H1 (cell line): Measurements from ENCODE around the gene SH2D5. TPM values are rescaled to one million over a fixed set of nuclear protein-coding genes. Genes with fewer than 3 reads are reported as not detected.

Experiments
- CTCF ChIA-PET: fragments of 300-600 bp; sonication (Branson Sonifier 250); formaldehyde crosslinking; loops from one replicate; lab custom pipeline; 2021; ENCODE audit not compliant: partially characterized antibody; lab: Charles Lee
- POLR2A ChIA-PET: fragments of 300-600 bp; sonication (Branson Sonifier 250); formaldehyde crosslinking; loops from one replicate; lab custom pipeline; 2021; ENCODE audit warnings: inconsistent platforms; ENCODE audit not compliant: partially characterized antibody; lab: Charles Lee
- DNase-seq, 2 experiments: peaks; one replicate each; pipeline versions ENCODE4 v3.0.0 to v3.0.0-alpha.2; 2010 to 2022; ENCODE audit warnings: low spot score in 2 of 2, low read depth in 1 of 2, mixed read lengths in 1 of 2
- FAIRE-seq: peaks from 2 replicates; lab custom pipeline; 2011; peaks lifted over from hg19 to GRCh38; lab: Jason Lieb, UNC
- H2AFZ ChIP-seq: 2 replicates; pipeline ENCODE4 v1.8.1; 2012; ENCODE audit warnings: low read length, inconsistent platforms
- H2AK5ac ChIP-seq: 2 replicates; pipeline ENCODE4 v1.6.1; 2013; ENCODE audit warnings: low read depth, low read length
- H2BK120ac ChIP-seq: replicated peaks from 2 replicates; pipeline ENCODE3; 2013; ENCODE audit warnings: low read depth, low read length, inconsistent platforms
- H2BK12ac ChIP-seq: 2 replicates; pipeline ENCODE4 v1.6.1; 2013; ENCODE audit warnings: low read depth, low read length
- H2BK15ac ChIP-seq: 2 replicates; pipeline ENCODE4 v1.6.1; 2013; ENCODE audit warnings: low read length
- H2BK20ac ChIP-seq: 2 replicates; pipeline ENCODE4 v1.6.1; 2013; ENCODE audit warnings: low read length
- H2BK5ac ChIP-seq: 2 replicates; pipeline ENCODE4 v1.6.1; 2013; ENCODE audit warnings: low read depth, low read length
- H3K14ac ChIP-seq: 2 replicates; pipeline ENCODE4 v1.6.1; 2013; ENCODE audit warnings: inconsistent platforms; ENCODE audit not compliant: insufficient read length
- H3K18ac ChIP-seq: 2 replicates; pipeline ENCODE4 v1.6.1; 2013; ENCODE audit warnings: low read length; ENCODE audit errors: extremely low read depth
- H3K23ac ChIP-seq: 2 replicates; pipeline ENCODE4 v1.6.1; 2013; ENCODE audit warnings: inconsistent platforms; ENCODE audit not compliant: insufficient read length
- H3K23me2 ChIP-seq: 2 replicates; pipeline ENCODE4 v1.6.1; 2013; ENCODE audit warnings: low read depth, low read length
- H3K27ac ChIP-seq: 2 replicates; pipeline ENCODE4 v1.6.1; 2011; ENCODE audit warnings: low read depth, low read length, inconsistent platforms
- H3K27me3 ChIP-seq, 4 experiments: replicated peaks in 1 of 4; 1 replicate in 1 of 4; 2 replicates in 3 of 4; pipeline versions ENCODE4 v1.6.1 to v1.8.1; 2011 to 2013; ENCODE audit warnings: low read length in 3 of 4, mild to moderate bottlenecking in 3 of 4, inconsistent platforms in 2 of 4, mixed read lengths in 2 of 4, moderate library complexity in 1 of 4; ENCODE audit not compliant: control insufficient read depth in 3 of 4, insufficient read depth in 3 of 4; ENCODE audit errors: extremely low read depth in 1 of 4
- H3K36me3 ChIP-seq, 4 experiments: 2 replicates each; pipeline versions ENCODE4 v1.6.1 to v1.8.1; 2011 to 2013; ENCODE audit warnings: mild to moderate bottlenecking in 4 of 4, low read length in 3 of 4, moderate library complexity in 2 of 4, control low read depth in 1 of 4, inconsistent platforms in 1 of 4; ENCODE audit not compliant: insufficient read depth in 4 of 4, control insufficient read depth in 2 of 4
- H3K4ac ChIP-seq: replicated peaks from 2 replicates; pipeline ENCODE3; 2013; ENCODE audit warnings: low read length, low read depth, mixed read lengths, inconsistent platforms; ENCODE audit not compliant: insufficient read length
- H3K4me1 ChIP-seq, 4 experiments: replicated peaks in 1 of 4; 1 replicate in 1 of 4; 2 replicates in 3 of 4; pipeline versions ENCODE4 v1.6.1 to v1.8.1; 2011 to 2013; ENCODE audit warnings: low read length in 3 of 4, inconsistent platforms in 2 of 4, mixed read lengths in 1 of 4; ENCODE audit not compliant: insufficient read depth in 4 of 4, control insufficient read depth in 3 of 4
- H3K4me2 ChIP-seq, 2 experiments: 2 replicates each; pipeline versions ENCODE4 v1.6.1 to v1.8.1; 2011 to 2013; ENCODE audit warnings: low read depth in 2 of 2, low read length in 2 of 2, control low read depth in 1 of 2, inconsistent platforms in 1 of 2, mild to moderate bottlenecking in 1 of 2; ENCODE audit not compliant: insufficient read depth in 1 of 2
- H3K4me3 ChIP-seq, 4 experiments: fragments of 200-600, 300-600 bp in 1 of 4; sonication (generic), shearing (Covaris generic), sonication (Bioruptor Twin) in 1 of 4; 2 replicates each; pipeline versions ENCODE4 v1.5.1 to v1.8.1; 2011 to 2016; ENCODE audit warnings: low read length in 4 of 4, low read depth in 3 of 4, control low read depth in 2 of 4, inconsistent platforms in 2 of 4, mild to moderate bottlenecking in 2 of 4, mixed read lengths in 1 of 4, moderate library complexity in 1 of 4; ENCODE audit not compliant: insufficient read depth in 2 of 4; ENCODE audit errors: extremely low read depth in 1 of 4
- H3K56ac ChIP-seq: replicated peaks from 2 replicates; pipeline ENCODE3; 2013; ENCODE audit warnings: low read depth, mild to moderate bottlenecking, mixed read lengths, low read length, inconsistent platforms; ENCODE audit not compliant: insufficient read length
- H3K79me1 ChIP-seq: 2 replicates; pipeline ENCODE4 v1.6.1; 2013; ENCODE audit warnings: low read depth, low read length, control low read depth
- H3K79me2 ChIP-seq, 2 experiments: 2 replicates each; pipeline versions ENCODE4 v1.6.1 to v1.8.1; 2012 to 2013; ENCODE audit warnings: low read length in 2 of 2, mild to moderate bottlenecking in 2 of 2, inconsistent platforms in 1 of 2; ENCODE audit not compliant: insufficient read depth in 2 of 2, control insufficient read depth in 1 of 2
- H3K9ac ChIP-seq, 4 experiments: replicated peaks in 1 of 4; 1 replicate in 1 of 4; 2 replicates in 3 of 4; pipeline versions ENCODE4 v1.6.1 to v1.8.1; 2011 to 2013; ENCODE audit warnings: low read depth in 3 of 4, low read length in 3 of 4, control low read depth in 2 of 4, mild to moderate bottlenecking in 2 of 4, moderate library complexity in 2 of 4, inconsistent platforms in 1 of 4; ENCODE audit errors: extremely low read depth in 1 of 4
- H3K9me3 ChIP-seq, 2 experiments: 2 replicates each; pipeline versions ENCODE4 v1.6.1 to v1.8.1; 2012 to 2013; ENCODE audit warnings: mild to moderate bottlenecking in 2 of 2, moderate library complexity in 2 of 2, control low read depth in 1 of 2, inconsistent platforms in 1 of 2, low read depth in 1 of 2, low read length in 1 of 2, mixed read lengths in 1 of 2; ENCODE audit not compliant: insufficient read depth in 2 of 2
- H4K20me1 ChIP-seq, 2 experiments: replicated peaks in 1 of 2; 2 replicates each; pipeline versions ENCODE3 to v1.8.1; 2011 to 2013; ENCODE audit warnings: inconsistent platforms in 2 of 2, low read length in 2 of 2, mild to moderate bottlenecking in 1 of 2; ENCODE audit not compliant: insufficient read depth in 2 of 2, control insufficient read depth in 1 of 2
- H4K5ac ChIP-seq: 2 replicates; pipeline ENCODE4 v1.6.1; 2013; ENCODE audit warnings: low read length, low read depth, mixed read lengths, inconsistent platforms; ENCODE audit not compliant: insufficient read length
- H4K8ac ChIP-seq: 2 replicates; pipeline ENCODE4 v1.8.0; 2013; ENCODE audit warnings: mild to moderate bottlenecking, moderate library complexity, low read length, inconsistent platforms; ENCODE audit not compliant: insufficient read depth; ENCODE audit errors: extremely low read depth
- H4K91ac ChIP-seq: replicated peaks from 2 replicates; pipeline ENCODE3; 2013; ENCODE audit warnings: low read length, mixed read lengths, inconsistent platforms; ENCODE audit not compliant: insufficient read length
- BACH1 ChIP-seq: IDR thresholded peaks from 2 replicates; pipeline ENCODE4 v1.6.1; 2012; ENCODE audit warnings: low read length, improper control_type of control experiment
- CEBPB ChIP-seq: IDR thresholded peaks from 2 replicates; pipeline ENCODE4 v1.6.1; 2012; ENCODE audit warnings: low read depth, low read length
- CHD1 ChIP-seq: IDR thresholded peaks from 2 replicates; pipeline ENCODE4 v1.6.1; 2012; ENCODE audit warnings: low read depth, low read length, improper control_type of control experiment
- CHD2 ChIP-seq: IDR thresholded peaks from 2 replicates; pipeline ENCODE4 v1.6.1; 2012; ENCODE audit warnings: low read length, improper control_type of control experiment
- GABPA ChIP-seq: IDR thresholded peaks from 2 replicates; pipeline ENCODE4 v1.6.1; 2011; ENCODE audit warnings: mild to moderate bottlenecking, low read length, moderate library complexity, borderline replicate concordance; ENCODE audit not compliant: insufficient read depth
- GTF2F1 ChIP-seq: IDR thresholded peaks from 2 replicates; pipeline ENCODE4 v1.6.1; 2012; ENCODE audit warnings: low read depth, low read length, improper control_type of control experiment, borderline replicate concordance
- RAD21 ChIP-seq, 2 experiments: IDR thresholded peaks in 1 of 2; conservative IDR thresholded peaks in 1 of 2; 2 replicates each; pipeline ENCODE4 v1.6.1; 2011; ENCODE audit warnings: low read depth in 2 of 2, low read length in 2 of 2, improper control_type of control experiment in 1 of 2, inconsistent platforms in 1 of 2, mild to moderate bottlenecking in 1 of 2, moderate library complexity in 1 of 2
- RBBP5 ChIP-seq: IDR thresholded peaks from 2 replicates; pipeline ENCODE4 v1.7.1; 2012; ENCODE audit warnings: low read depth, mild to moderate bottlenecking, inconsistent platforms, low read length, moderate library complexity, borderline replicate concordance
- SIRT6 ChIP-seq: IDR thresholded peaks from one replicate; pipeline ENCODE4 v1.7.1; 2012; ENCODE audit warnings: low read length, inconsistent platforms
- SP1 ChIP-seq: IDR thresholded peaks from 2 replicates; pipeline ENCODE4 v1.6.1; 2011; ENCODE audit warnings: low read depth, low read length
- SP4 ChIP-seq: IDR thresholded peaks from 2 replicates; pipeline ENCODE4 v1.6.1; 2012; ENCODE audit warnings: low read length, inconsistent platforms
- TBP ChIP-seq: IDR thresholded peaks from 2 replicates; pipeline ENCODE4 v1.6.1; 2011; ENCODE audit warnings: low read depth, low read length, improper control_type of control experiment
- TCF12 ChIP-seq: IDR thresholded peaks from 2 replicates; pipeline ENCODE4 v1.6.1; 2011; ENCODE audit warnings: low read depth, mild to moderate bottlenecking, low read length
- WGBS, 2 experiments: shearing (Covaris generic) in 1 of 2; methylation state at CpG; one replicate each; pipeline versions ENCODE4 v1.1.6 to v1.1.7; 2013 to 2015; ENCODE audit warnings: low lambda C conversion rate in 2 of 2, mixed read lengths in 2 of 2, inconsistent platforms in 1 of 2, low coverage in 1 of 2, missing lambda C conversion rate in 1 of 2; ENCODE audit not compliant: insufficient replicate concordance in 2 of 2, insufficient coverage in 1 of 2, insufficient read length in 1 of 2; ENCODE audit errors: extremely low coverage in 1 of 2, missing lambda C conversion rate in 1 of 2; 5-methylcytosine and 5-hydroxymethylcytosine counted together
- polyA plus RNA-seq, 7 experiments: library from polyadenylated mRNA; depleted of rRNA in 3 of 7; stranded (reverse) in 5 of 7; unstranded in 2 of 7; fragments of >200 nt in 5 of 7; fragments of 200-250 nt in 2 of 7; gene quantifications; 1 replicate in 5 of 7; 2 replicates in 1 of 7; 4 replicates in 1 of 7; pipeline versions ENCODE4 v1.2.1 to v1.2.3, GENCODE V29; 2011 to 2013; ENCODE audit warnings: missing spikeins in 2 of 7, mixed read lengths in 2 of 7
- total RNA-seq: library from RNA; stranded (reverse); fragmentation: NEBNext Ultra II Directional; extraction: Animal tissue kit (Norgen Biotek cat#: 25700); gene quantifications from 2 replicates; pipeline ENCODE4 v1.2.1, GENCODE V29; 2021
- TF ChIP-seq, protein P1 (sequence below): IDR thresholded peaks from 2 replicates; pipeline ENCODE4 v1.6.1; 2011; ENCODE audit warnings: low read length, improper control_type of control experiment

SH2D5 gene
- total and polyA plus RNA-seq, 2 of the 8 experiments (the other 6 are each of a cell fraction or from before 2014, with no cell fraction given), result 13.2 to 18.4 TPM

DNA sequence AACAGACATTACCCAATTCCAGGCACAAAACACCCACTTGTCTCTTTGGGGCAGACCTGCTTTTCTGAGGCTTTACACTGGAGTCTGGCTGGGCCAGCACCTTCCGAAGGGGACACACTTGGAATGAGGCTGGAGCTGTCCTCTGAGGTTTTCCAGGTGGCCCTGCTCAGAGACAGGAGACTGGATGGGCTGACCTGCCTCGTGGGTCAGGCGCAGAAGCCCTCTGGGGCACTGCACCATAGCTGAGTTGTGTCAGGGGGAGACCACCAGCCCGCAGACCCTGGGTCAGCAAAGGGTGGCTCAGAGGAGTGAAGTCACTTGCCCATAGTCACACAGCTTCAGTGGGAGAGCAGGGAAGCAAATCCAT lies 1.8 kb downstream of the SH2D5 start:
- peaks cover 5 to 46% (median 35%) of the 10 kb centered on the region in 4 experiments for H3K4me1 ChIP-seq
- CTCF ChIA-PET, result interaction anchor here (1.3 to 4.6 kb wide), 3 partner anchors 11 to 33 kb away, joined by 3 to 34 read pairs (median 14); partner anchors contain the start of gene KIF17
- H3K4me2 ChIP-seq, result peak overlapping the region; percentile 97; a peak in 2 of 4 replicates
- no peak overlapping the region for H2BK120ac ChIP-seq
- H3K4me3 ChIP-seq, result 0 out of 8 replicates have a peak overlapping the region, but pooled peaks of 1 of the 4 experiments have one; percentile 33
- no peak overlapping the region for H3K9ac ChIP-seq
- H4K8ac ChIP-seq, result no peak overlapping the region
- no peak overlapping the region for H3K4ac ChIP-seq
- H3K18ac ChIP-seq, result no peak overlapping the region
- H4K20me1 ChIP-seq, result peaks cover 1 to 3% of the 10 kb centered on the region in 2 experiments
- H3K14ac ChIP-seq, result no peak overlapping the region
- no peak for FAIRE-seq
- no peak overlapping the region for H3K27ac ChIP-seq
- no peak overlapping the region for H2BK12ac ChIP-seq
- peaks cover 11% of the 10 kb centered on the region; the same call in 1 of the 2 replicates for H3K23me2 ChIP-seq
- no peaks in the 10 kb centered on the region for H3K79me1 ChIP-seq
- peak overlapping the region; percentile 29; the same call in 1 of the 2 replicates for H2BK15ac ChIP-seq
- POLR2A ChIA-PET, result interaction anchor here (1.6 to 7.8 kb wide), 3 partner anchors 14 to 56 kb away, joined by 10 to 68 read pairs (median 11); partner anchors contain the start of genes HP1BP3 and KIF17
- no peak overlapping the region for H4K5ac ChIP-seq
- H3K9me3 ChIP-seq, result no peaks in the 10 kb centered on the region
- peak in 1 of 2 experiments; percentile 49 for DNase-seq
- peaks cover 2 to 30% (median 27%) of the 10 kb centered on the region in 4 experiments for H3K27me3 ChIP-seq
- no peak overlapping the region for H2BK20ac ChIP-seq
- no peak overlapping the region; the same call in 1 of the 2 replicates for H2AK5ac ChIP-seq
- 0 out of 2 replicates have a peak overlapping the region, but pooled peaks have one; percentile 16 for H2BK5ac ChIP-seq
- no peak overlapping the region for H3K56ac ChIP-seq
- no peaks in the 10 kb centered on the region for H3K36me3 ChIP-seq
- 83% methylated on average over 4 of the region's 4 CpGs; no CpG with 5 or more reads in 1 of the 2 experiments for WGBS, 2 experiments
- no peak overlapping the region for H3K23ac ChIP-seq
- H4K91ac ChIP-seq, result no peak overlapping the region
- no peak overlapping the region for H2AFZ ChIP-seq
- no peaks in the 10 kb centered on the region; a peak in 1 of 4 replicates for H3K79me2 ChIP-seq
- TF ChIP-seq TBP, result no peak
- no peak for TF ChIP-seq RAD21 (IDR thresholded peaks at IDR 0.05 in 1 of 2, conservative IDR thresholded peaks at IDR 0.05 in 1 of 2; ENCODE audit: low read depth in 2 of 2, low read length in 2 of 2)
- TF ChIP-seq CHD2, result no peak
- TF ChIP-seq CEBPB, result no peak
- no peak for TF ChIP-seq GTF2F1
- no peak for TF ChIP-seq SP1
- no peak for TF ChIP-seq SIRT6
- no peak for TF ChIP-seq TCF12
- no peak for TF ChIP-seq BACH1
- no peak for TF ChIP-seq RBBP5
- TF ChIP-seq SP4, result no peak
- TF ChIP-seq, protein P1, sequence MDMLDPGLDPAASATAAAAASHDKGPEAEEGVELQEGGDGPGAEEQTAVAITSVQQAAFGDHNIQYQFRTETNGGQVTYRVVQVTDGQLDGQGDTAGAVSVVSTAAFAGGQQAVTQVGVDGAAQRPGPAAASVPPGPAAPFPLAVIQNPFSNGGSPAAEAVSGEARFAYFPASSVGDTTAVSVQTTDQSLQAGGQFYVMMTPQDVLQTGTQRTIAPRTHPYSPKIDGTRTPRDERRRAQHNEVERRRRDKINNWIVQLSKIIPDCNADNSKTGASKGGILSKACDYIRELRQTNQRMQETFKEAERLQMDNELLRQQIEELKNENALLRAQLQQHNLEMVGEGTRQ, result no peak
- no peak for TF ChIP-seq GABPA
- TF ChIP-seq CHD1, result no peak
